Measurements from ENCODE around the gene GNL2. TPM values are rescaled to one million over a fixed set of nuclear protein-coding genes. Genes with fewer than 3 reads are reported as not detected.

GNL2 gene
- total and polyA plus RNA-seq, 2 donors (not counting 1 experiment from before 2014, with no cell fraction given): 15.7 to 44.0 TPM

DNA sequence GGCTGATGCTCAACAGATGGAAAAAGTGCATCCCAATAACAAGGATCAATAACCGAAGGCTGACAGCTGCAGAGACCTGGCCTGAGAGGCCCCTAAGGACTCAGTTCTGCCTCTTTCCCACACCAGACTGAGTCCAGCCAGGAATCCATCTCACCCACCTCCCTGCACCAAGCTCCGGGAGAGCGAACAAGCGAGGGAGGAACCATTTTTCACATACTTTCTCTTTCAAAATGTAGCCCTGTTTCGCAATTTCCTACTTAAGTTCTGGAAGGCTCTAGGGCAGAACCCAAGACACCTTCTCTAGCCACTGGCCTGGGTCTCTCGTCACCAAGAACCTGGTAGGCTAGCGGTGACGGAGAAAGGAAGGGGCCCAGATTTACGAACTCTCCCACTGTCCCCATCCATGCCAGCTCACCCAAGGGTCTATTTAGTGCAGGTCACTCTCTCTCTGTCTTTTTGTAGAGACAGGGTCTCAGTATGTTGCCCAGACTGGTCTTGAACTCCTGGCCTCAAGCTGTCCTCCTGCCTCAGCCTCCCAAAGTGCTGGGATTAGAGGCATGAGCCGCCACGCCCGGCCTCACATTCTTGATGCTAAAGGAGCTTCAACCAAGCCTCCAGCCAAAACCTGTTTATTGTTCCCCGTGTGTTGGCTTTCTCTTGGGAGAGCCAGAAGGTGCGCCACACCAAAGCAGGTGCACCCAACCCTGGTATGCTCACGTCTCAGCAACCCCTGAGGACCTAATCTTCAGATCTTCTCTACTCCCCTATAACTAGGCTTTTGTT lies 10.9 kb upstream of the GNL2 start:
- no peaks in the 10 kb centered on the region for H4K20me1 ChIP-seq (ENCODE audit: control insufficient read depth, insufficient read depth, low read length, poor library complexity, severe bottlenecking)
- H3K4me2 ChIP-seq (replicated peaks; ENCODE audit: low read depth, low read length, poor library complexity, severe bottlenecking): no peak overlapping the region
- H2AFZ ChIP-seq (ENCODE audit: insufficient read depth, low read depth, low read length, poor library complexity, severe bottlenecking): no peak overlapping the region
- Mint-ChIP-seq H3K27ac (no peak overlapping the region), H3K27me3 (peaks cover 8% of the 10 kb centered on the region), H3K4me1 (no peaks in the 10 kb centered on the region), H3K4me3 (no peak overlapping the region), H3K9me3 (ENCODE audit: insufficient read depth) (no peaks in the 10 kb centered on the region)
- H3K36me3 ChIP-seq (replicated peaks in 1 of 2; ENCODE audit: control extremely low read depth in 1 of 2, control insufficient read depth in 1 of 2, extremely low read depth in 1 of 2, insufficient read depth in 2 of 2, low read length in 1 of 2): no peaks in the 10 kb centered on the region
- peaks cover 4% of the 10 kb centered on the region in 2 donors for H3K4me1 ChIP-seq (ENCODE audit: control insufficient read depth in 2 of 2, insufficient read depth in 2 of 2, low read length in 2 of 2)
- no peak overlapping the region for H3K9ac ChIP-seq (ENCODE audit: low read length)
- ATAC-seq (ENCODE audit: low read depth): no peak
- 82% methylated on average over 15 of the region's 15 CpGs for WGBS (ENCODE audit: insufficient coverage)
- H3K27ac ChIP-seq (ENCODE audit: low read length in 2 of 2): no peak overlapping the region
- no peak for TF ChIP-seq EZH2 (IDR thresholded peaks at IDR 0.05; ENCODE audit: borderline replicate concordance, insufficient read depth, low read depth, low read length, poor library complexity, severe bottlenecking)
- TF ChIP-seq, protein P1, sequence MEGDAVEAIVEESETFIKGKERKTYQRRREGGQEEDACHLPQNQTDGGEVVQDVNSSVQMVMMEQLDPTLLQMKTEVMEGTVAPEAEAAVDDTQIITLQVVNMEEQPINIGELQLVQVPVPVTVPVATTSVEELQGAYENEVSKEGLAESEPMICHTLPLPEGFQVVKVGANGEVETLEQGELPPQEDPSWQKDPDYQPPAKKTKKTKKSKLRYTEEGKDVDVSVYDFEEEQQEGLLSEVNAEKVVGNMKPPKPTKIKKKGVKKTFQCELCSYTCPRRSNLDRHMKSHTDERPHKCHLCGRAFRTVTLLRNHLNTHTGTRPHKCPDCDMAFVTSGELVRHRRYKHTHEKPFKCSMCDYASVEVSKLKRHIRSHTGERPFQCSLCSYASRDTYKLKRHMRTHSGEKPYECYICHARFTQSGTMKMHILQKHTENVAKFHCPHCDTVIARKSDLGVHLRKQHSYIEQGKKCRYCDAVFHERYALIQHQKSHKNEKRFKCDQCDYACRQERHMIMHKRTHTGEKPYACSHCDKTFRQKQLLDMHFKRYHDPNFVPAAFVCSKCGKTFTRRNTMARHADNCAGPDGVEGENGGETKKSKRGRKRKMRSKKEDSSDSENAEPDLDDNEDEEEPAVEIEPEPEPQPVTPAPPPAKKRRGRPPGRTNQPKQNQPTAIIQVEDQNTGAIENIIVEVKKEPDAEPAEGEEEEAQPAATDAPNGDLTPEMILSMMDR (IDR thresholded peaks at IDR 0.05): no peak
- H3K9me3 ChIP-seq (ENCODE audit: control extremely low read depth in 1 of 3, control insufficient read depth in 2 of 3, insufficient read depth in 1 of 3, low read length in 2 of 3): no peaks in the 10 kb centered on the region
- H3K79me2 ChIP-seq (ENCODE audit: control insufficient read depth, insufficient read depth, low read length): no peaks in the 10 kb centered on the region
- DNase-seq: no peak
- no peak overlapping the region for H3K4me3 ChIP-seq (ENCODE audit: control extremely low read depth in 1 of 5, extremely low read depth in 1 of 5, insufficient read depth in 1 of 5, low read depth in 2 of 5, low read length in 4 of 5)
- peaks cover 0 to 3% (median 0%) of the 10 kb centered on the region in 4 experiments for H3K27me3 ChIP-seq (replicated peaks in 1 of 4; ENCODE audit: control extremely low read depth in 1 of 4, control insufficient read depth in 3 of 4, insufficient read depth in 4 of 4, low read length in 3 of 4)
- CTCF ChIA-PET: interaction anchor here (0.8 to 13.5 kb wide), 2 partner anchors 8 to 73 kb away, joined by 3 to 328 read pairs; no protein-coding TSS in a partner anchor
- intact Hi-C loops (cut with micrococcal nuclease): no loop called here
- POLR2A ChIA-PET: no interaction called here

DNA sequence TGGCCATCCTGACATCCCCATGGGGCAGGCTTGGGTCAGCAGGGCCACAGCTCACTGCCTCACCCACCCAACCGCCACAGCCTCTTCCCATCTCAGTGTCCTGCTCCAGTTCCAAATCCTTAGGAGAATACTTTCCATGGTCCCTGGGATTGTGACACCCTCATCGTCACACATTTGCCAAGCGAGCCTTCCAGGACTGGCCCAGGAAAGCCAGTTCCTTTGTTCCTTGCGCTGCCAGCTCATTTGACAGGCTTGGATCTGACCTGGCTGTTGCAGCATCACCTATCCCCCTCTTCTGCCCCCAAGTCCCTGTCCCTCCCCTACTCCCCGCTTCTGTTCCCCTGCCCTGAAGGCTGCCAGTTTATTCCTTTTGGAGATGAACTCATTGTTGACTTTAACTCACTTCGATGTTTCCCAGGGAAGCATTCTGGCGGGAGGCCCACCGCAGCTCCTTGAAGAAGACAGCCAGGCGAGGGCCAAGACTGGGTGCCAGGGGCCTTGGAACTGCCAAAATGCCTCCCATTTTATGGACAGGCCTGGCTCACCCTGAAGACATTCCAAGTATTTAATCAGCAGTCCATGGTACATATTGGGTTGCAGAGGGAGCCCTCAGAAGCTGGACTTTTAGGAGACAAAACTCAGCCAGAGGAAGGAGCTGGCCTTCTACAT lies 10.2 kb upstream of the GNL2 start:
- Histone ChIP-seq H3K9me3 (ENCODE audit: control extremely low read depth in 1 of 3, control insufficient read depth in 2 of 3, insufficient read depth in 1 of 3, low read length in 2 of 3) (no peaks in the 10 kb centered on the region), H2AFZ (ENCODE audit: insufficient read depth, low read depth, low read length, poor library complexity, severe bottlenecking) (no peak overlapping the region), H4K20me1 (ENCODE audit: control insufficient read depth, insufficient read depth, low read length, poor library complexity, severe bottlenecking) (no peaks in the 10 kb centered on the region), H3K4me2 (replicated peaks; ENCODE audit: low read depth, low read length, poor library complexity, severe bottlenecking) (no peak overlapping the region), H3K79me2 (ENCODE audit: control insufficient read depth, insufficient read depth, low read length) (no peaks in the 10 kb centered on the region), H3K4me1 (ENCODE audit: control insufficient read depth in 2 of 2, insufficient read depth in 2 of 2, low read length in 2 of 2) (peaks cover 4% of the 10 kb centered on the region in 2 donors), H3K36me3 (replicated peaks in 1 of 2; ENCODE audit: control extremely low read depth in 1 of 2, control insufficient read depth in 1 of 2, extremely low read depth in 1 of 2, insufficient read depth in 2 of 2, low read length in 1 of 2) (no peaks in the 10 kb centered on the region), H3K27ac (ENCODE audit: low read length in 2 of 2) (no peak overlapping the region), H3K9ac (ENCODE audit: low read length) (no peak overlapping the region), H3K4me3 (ENCODE audit: control extremely low read depth in 1 of 5, extremely low read depth in 1 of 5, insufficient read depth in 1 of 5, low read depth in 2 of 5, low read length in 4 of 5) (no peak overlapping the region), H3K27me3 (replicated peaks in 1 of 4; ENCODE audit: control extremely low read depth in 1 of 4, control insufficient read depth in 3 of 4, insufficient read depth in 4 of 4, low read length in 3 of 4) (peaks cover 0 to 3% (median 0%) of the 10 kb centered on the region in 4 experiments)
- TF ChIP-seq, protein P1 (IDR thresholded peaks at IDR 0.05): no peak
- no peak for TF ChIP-seq EZH2 (IDR thresholded peaks at IDR 0.05; ENCODE audit: borderline replicate concordance, insufficient read depth, low read depth, low read length, poor library complexity, severe bottlenecking)
- WGBS (ENCODE audit: insufficient coverage): 97% methylated on average over 9 of the region's 9 CpGs
- ChIA-PET CTCF (interaction anchor here (0.8 to 13.5 kb wide), 3 partner anchors 9 to 74 kb away, joined by 3 to 328 read pairs (median 3); no protein-coding TSS in a partner anchor), POLR2A (no interaction called here)
- Mint-ChIP-seq H3K27me3 (peaks cover 12% of the 10 kb centered on the region), H3K4me3 (no peak overlapping the region), H3K9me3 (ENCODE audit: insufficient read depth) (no peaks in the 10 kb centered on the region), H3K27ac (no peak overlapping the region), H3K4me1 (no peaks in the 10 kb centered on the region)
- no peak for ATAC-seq (ENCODE audit: low read depth)
- DNase-seq: no peak
- intact Hi-C loops (cut with micrococcal nuclease): no loop called here
